Activated CD4-positive, alpha-beta memory T cell treated with anti-CD3 and anti-CD28 coated beads for 36 hours (primary cell): ENCODE data around the gene EHD4. TPM values are rescaled to one million over a fixed set of nuclear protein-coding genes. Genes with fewer than 3 reads are reported as not detected.

ENCODE experiments used
- CTCF ChIA-PET: fragments of 350-600 bp; sonication (Branson Sonifier 250); formaldehyde crosslinking; loops from one replicate; lab custom pipeline; 2021; ENCODE audit warnings: antibody characterized with exemption, inconsistent platforms; lab: Charles Lee
- POLR2A ChIA-PET: fragments of 350-600 bp; sonication (Branson Sonifier 250); formaldehyde crosslinking; loops from one replicate; lab custom pipeline; 2021; ENCODE audit warnings: antibody characterized with exemption; lab: Charles Lee
- DNase-seq: peaks from one replicate; pipeline ENCODE4 v3.0.0-alpha.2; 2020
- H3K27ac Mint-ChIP-seq: one replicate; pipeline ENCODE4 v1.8.0; 2021; ENCODE audit warnings: mixed read lengths
- H3K27me3 Mint-ChIP-seq: one replicate; pipeline ENCODE4 v1.8.0; 2021; ENCODE audit warnings: mixed read lengths
- H3K36me3 Mint-ChIP-seq: one replicate; pipeline ENCODE4 v1.8.0; 2021; ENCODE audit warnings: mixed read lengths
- H3K4me1 Mint-ChIP-seq: one replicate; pipeline ENCODE4 v1.8.0; 2021; ENCODE audit warnings: low read depth, mixed read lengths
- H3K4me3 Mint-ChIP-seq: one replicate; pipeline ENCODE4 v1.8.0; 2021; ENCODE audit warnings: mild to moderate bottlenecking, mixed read lengths
- H3K9me3 Mint-ChIP-seq: one replicate; pipeline ENCODE4 v1.8.0; 2021; ENCODE audit warnings: mixed read lengths
- intact Hi-C: fragments of 100-400 bp; cut with micrococcal nuclease; formaldehyde crosslinking; loops from one replicate; pipeline ENCODE4 v1.15.1; 2023
- total RNA-seq, 2 experiments: library from RNA; stranded (reverse); gene quantifications; one replicate each; pipeline ENCODE4 v1.2.3, GENCODE V29; 2021

EHD4 gene
- total RNA-seq, 2 experiments from 2014 or later: 43.6 to 45.0 TPM

- CTCF ChIA-PET: interaction anchor here (0.6 kb wide), 1 partner anchor 18 kb away, joined by 3 read pairs; no protein-coding TSS in a partner anchor
- Mint-ChIP-seq H3K36me3 (peaks cover 17% of the 10 kb centered on the region), H3K4me1 (peaks cover 68% of the 10 kb centered on the region), H3K4me3 (no peak overlapping the region), H3K27me3 (no peaks in the 10 kb centered on the region), H3K27ac (no peak overlapping the region), H3K9me3 (no peaks in the 10 kb centered on the region)
- POLR2A ChIA-PET: no interaction called here
- intact Hi-C loops: loop anchor here (10.0 kb wide), 1 partner anchor 344 kb away; the partner anchor contains the start of genes GANC and TMEM87A
- DNase-seq: no peak
These were observed 41.5 kb downstream of the EHD4 start for GRCh38 chr15:41930867-41931222.

GRCh38 chr15:41930221-41930866 is 42.0 kb downstream of the EHD4 start:
- no peak for DNase-seq
- ChIA-PET POLR2A (no interaction called here), CTCF (interaction anchor here (1.1 kb wide), 2 partner anchors 39 to 42 kb away, joined by 3 to 7 read pairs; partner anchors contain the start of gene EHD4)
- H3K9me3 Mint-ChIP-seq: no peaks in the 10 kb centered on the region
- intact Hi-C loops: loop anchor here (10.0 kb wide), 1 partner anchor 344 kb away; the partner anchor contains the start of genes GANC and TMEM87A
- no peak overlapping the region for H3K4me3 Mint-ChIP-seq
- no peaks in the 10 kb centered on the region for H3K27me3 Mint-ChIP-seq
- peaks cover 63% of the 10 kb centered on the region for H3K4me1 Mint-ChIP-seq
- H3K27ac Mint-ChIP-seq: no peak overlapping the region
- H3K36me3 Mint-ChIP-seq: peaks cover 14% of the 10 kb centered on the region

GRCh38 chr15:41928637-41929620 is 43.4 kb downstream of the EHD4 start:
- ChIA-PET POLR2A (no interaction called here), CTCF (interaction anchor here (0.6 to 1.2 kb wide), 4 partner anchors 24 to 41 kb away, joined by 3 to 7 read pairs (median 4); no protein-coding TSS in a partner anchor)
- intact Hi-C loops: no loop called here
- DNase-seq: peak; percentile 21
- Mint-ChIP-seq H3K4me1 (peaks cover 50% of the 10 kb centered on the region), H3K9me3 (no peaks in the 10 kb centered on the region), H3K27ac (peak overlapping the region; percentile 33), H3K27me3 (no peaks in the 10 kb centered on the region), H3K36me3 (peaks cover 18% of the 10 kb centered on the region), H3K4me3 (no peak overlapping the region)

- CTCF ChIA-PET: interaction anchor here (1.1 to 1.2 kb wide), 2 partner anchors 23 to 33 kb away, joined by 4 read pairs; no protein-coding TSS in a partner anchor
- Mint-ChIP-seq H3K4me1 (peaks cover 43% of the 10 kb centered on the region), H3K27ac (no peak overlapping the region), H3K4me3 (no peak overlapping the region), H3K36me3 (peaks cover 17% of the 10 kb centered on the region), H3K9me3 (no peaks in the 10 kb centered on the region), H3K27me3 (no peaks in the 10 kb centered on the region)
- POLR2A ChIA-PET: no interaction called here
- intact Hi-C loops: no loop called here
- DNase-seq: no peak
These were observed 44.3 kb downstream of the EHD4 start for GRCh38 chr15:41928100-41928499.

- Mint-ChIP-seq H3K4me3 (no peak overlapping the region), H3K36me3 (peaks cover 17% of the 10 kb centered on the region), H3K27ac (no peak overlapping the region), H3K4me1 (peaks cover 39% of the 10 kb centered on the region), H3K9me3 (no peaks in the 10 kb centered on the region), H3K27me3 (no peaks in the 10 kb centered on the region)
- DNase-seq: no peak
- intact Hi-C loops: no loop called here
- POLR2A ChIA-PET: no interaction called here
- CTCF ChIA-PET: interaction anchor here (1.1 to 1.2 kb wide), 2 partner anchors 23 to 33 kb away, joined by 4 read pairs; no protein-coding TSS in a partner anchor
These were observed 44.8 kb downstream of the EHD4 start for GRCh38 chr15:41927536-41927935.

GRCh38 chr15:41926185-41927056 is 45.9 kb downstream of the EHD4 start:
- H3K27me3 Mint-ChIP-seq: no peaks in the 10 kb centered on the region
- DNase-seq: no peak
- H3K36me3 Mint-ChIP-seq: peaks cover 17% of the 10 kb centered on the region
- CTCF ChIA-PET: interaction anchor here (0.9 kb wide), 1 partner anchor 11 kb away, joined by 3 read pairs; no protein-coding TSS in a partner anchor
- H3K9me3 Mint-ChIP-seq: no peaks in the 10 kb centered on the region
- H3K27ac Mint-ChIP-seq: peak overlapping the region; percentile 6
- H3K4me3 Mint-ChIP-seq: no peak overlapping the region
- intact Hi-C loops: no loop called here
- POLR2A ChIA-PET: no interaction called here
- H3K4me1 Mint-ChIP-seq: peaks cover 39% of the 10 kb centered on the region

GRCh38 chr15:41925086-41925608 is 47.2 kb downstream of the EHD4 start:
- no peaks in the 10 kb centered on the region for H3K27me3 Mint-ChIP-seq
- ChIA-PET CTCF (no interaction called here), POLR2A (no interaction called here)
- peaks cover 36% of the 10 kb centered on the region for H3K4me1 Mint-ChIP-seq
- no peak for DNase-seq
- H3K4me3 Mint-ChIP-seq: no peak overlapping the region
- intact Hi-C loops: no loop called here
- H3K27ac Mint-ChIP-seq: no peak overlapping the region
- H3K9me3 Mint-ChIP-seq: no peaks in the 10 kb centered on the region
- peaks cover 18% of the 10 kb centered on the region for H3K36me3 Mint-ChIP-seq

- Mint-ChIP-seq H3K27me3 (no peaks in the 10 kb centered on the region), H3K36me3 (peaks cover 27% of the 10 kb centered on the region), H3K9me3 (no peaks in the 10 kb centered on the region), H3K27ac (no peak overlapping the region), H3K4me3 (no peak overlapping the region), H3K4me1 (peaks cover 24% of the 10 kb centered on the region)
- POLR2A ChIA-PET: no interaction called here
- intact Hi-C loops: no loop called here
- no peak for DNase-seq
- CTCF ChIA-PET: interaction anchor here (2.8 kb wide), 1 partner anchor 19 kb away, joined by 9 read pairs; no protein-coding TSS in a partner anchor
These were observed 48.9 kb downstream of the EHD4 start for GRCh38 chr15:41923401-41923997.

- ChIA-PET CTCF (interaction anchor here (2.8 kb wide), 1 partner anchor 17 kb away, joined by 9 read pairs; no protein-coding TSS in a partner anchor), POLR2A (no interaction called here)
- H3K4me1 Mint-ChIP-seq: peaks cover 17% of the 10 kb centered on the region
- no peak for DNase-seq
- peaks cover 27% of the 10 kb centered on the region for H3K36me3 Mint-ChIP-seq
- intact Hi-C loops: no loop called here
- no peak overlapping the region for H3K27ac Mint-ChIP-seq
- no peaks in the 10 kb centered on the region for H3K9me3 Mint-ChIP-seq
- H3K4me3 Mint-ChIP-seq: no peak overlapping the region
- H3K27me3 Mint-ChIP-seq: no peaks in the 10 kb centered on the region
These were observed 50.0 kb downstream of the EHD4 start for GRCh38 chr15:41922353-41922752.

GRCh38 chr15:41921639-41922038 is 50.7 kb downstream of the EHD4 start:
- ChIA-PET POLR2A (no interaction called here), CTCF (interaction anchor here (2.8 kb wide), 1 partner anchor 17 kb away, joined by 9 read pairs; no protein-coding TSS in a partner anchor)
- no peak for DNase-seq
- Mint-ChIP-seq H3K4me1 (peaks cover 12% of the 10 kb centered on the region), H3K4me3 (no peak overlapping the region), H3K36me3 (peaks cover 29% of the 10 kb centered on the region), H3K27ac (no peak overlapping the region), H3K9me3 (no peaks in the 10 kb centered on the region), H3K27me3 (no peaks in the 10 kb centered on the region)
- intact Hi-C loops: no loop called here

GRCh38 chr15:41921167-41921566 is 51.2 kb downstream of the EHD4 start:
- ChIA-PET POLR2A (no interaction called here), CTCF (no interaction called here)
- Mint-ChIP-seq H3K9me3 (no peaks in the 10 kb centered on the region), H3K4me1 (peaks cover 7% of the 10 kb centered on the region), H3K4me3 (no peak overlapping the region), H3K27me3 (no peaks in the 10 kb centered on the region), H3K27ac (no peak overlapping the region), H3K36me3 (peaks cover 30% of the 10 kb centered on the region)
- no peak for DNase-seq
- intact Hi-C loops: no loop called here
